Endothelial cell of umbilical vein (primary cell): ENCODE measurements around the gene MTPN. TPM values are rescaled to one million over a fixed set of nuclear protein-coding genes. Genes with fewer than 3 reads are reported as not detected.

Experiments used
- BruUV-seq: library from RNA; stranded (reverse); fragments of 400-500 nt; replicated peaks from 2 replicates; lab custom pipeline; 2021; lab: Mats Ljungman, UMichigan
- CTCF ChIA-PET: fragments of 300-600, 350-600 bp; sonication (Branson Sonifier 250); formaldehyde crosslinking; loops from one replicate; lab custom pipeline; 2021; ENCODE audit warnings: antibody characterized with exemption, inconsistent platforms; lab: Charles Lee
- POLR2A ChIA-PET: fragments of 300-600, 350-600 bp; sonication (Branson Sonifier 250); formaldehyde crosslinking; loops from one replicate; lab custom pipeline; 2021; ENCODE audit warnings: antibody characterized with exemption, inconsistent platforms; lab: Charles Lee
- DNase-seq: peaks from one replicate; pipeline ENCODE4 v3.0.0-alpha.2; 2011; ENCODE audit warnings: low read depth, low spot score
- FAIRE-seq: peaks from 2 replicates; lab custom pipeline; 2011; peaks lifted over from hg19 to GRCh38; lab: Jason Lieb, UNC
- H2AFZ ChIP-seq: 2 replicates; pipeline ENCODE4 v1.6.0; 2012; ENCODE audit warnings: low read depth, low read length, control low read depth, inconsistent platforms
- H3K27ac ChIP-seq: 2 replicates; pipeline ENCODE4 v1.5.1; 2011; ENCODE audit warnings: low read depth, mild to moderate bottlenecking, control low read depth, low read length, moderate library complexity; ENCODE audit not compliant: insufficient read depth
- H3K27me3 ChIP-seq, 2 experiments: 2 replicates each; pipeline versions ENCODE4 v1.6.0 to v1.6.1; 2011; ENCODE audit warnings: low read length in 2 of 2, mixed read lengths in 1 of 2; ENCODE audit not compliant: control insufficient read depth in 2 of 2, insufficient read depth in 2 of 2
- H3K36me3 ChIP-seq, 2 experiments: 2 replicates in 1 of 2; 3 replicates in 1 of 2; pipeline ENCODE4 v1.5.1; 2011; ENCODE audit warnings: low read length in 2 of 2, mild to moderate bottlenecking in 1 of 2, moderate library complexity in 1 of 2; ENCODE audit not compliant: control insufficient read depth in 2 of 2, insufficient read depth in 2 of 2; ENCODE audit errors: extremely low read depth in 1 of 2
- H3K4me1 ChIP-seq: 3 replicates; pipeline ENCODE4 v1.5.1; 2011; ENCODE audit warnings: mild to moderate bottlenecking, low read length; ENCODE audit not compliant: control insufficient read depth, insufficient read depth; ENCODE audit errors: extremely low read depth
- H3K4me2 ChIP-seq: 2 replicates; pipeline ENCODE4 v1.6.1; 2011; ENCODE audit warnings: low read length, control low read depth, mixed read lengths; ENCODE audit not compliant: insufficient read depth
- H3K4me3 ChIP-seq, 3 experiments: fragments of 200-600 bp in 1 of 3; sonication (generic), shearing (Covaris generic) in 1 of 3; replicated peaks in 1 of 3; 2 replicates each; pipeline ENCODE4 v1.5.1; 2011 to 2016; ENCODE audit warnings: control low read depth in 3 of 3, low read length in 3 of 3, mild to moderate bottlenecking in 2 of 3, inconsistent platforms in 1 of 3, low read depth in 1 of 3, moderate library complexity in 1 of 3; ENCODE audit not compliant: insufficient read depth in 1 of 3
- H3K79me2 ChIP-seq: 2 replicates; pipeline ENCODE4 v1.6.0; 2012; ENCODE audit warnings: low read length, inconsistent platforms; ENCODE audit not compliant: control insufficient read depth, insufficient read depth
- H3K9ac ChIP-seq: replicated peaks from 2 replicates; pipeline ENCODE3; 2011; ENCODE audit warnings: low read length, control low read depth; ENCODE audit not compliant: insufficient read depth; ENCODE audit errors: extremely low read depth
- H3K9me1 ChIP-seq: replicated peaks from 3 replicates; pipeline ENCODE4 v1.6.0; 2011; ENCODE audit warnings: mild to moderate bottlenecking, low read length; ENCODE audit not compliant: control insufficient read depth, insufficient read depth; ENCODE audit errors: extremely low read depth
- H3K9me3 ChIP-seq: replicated peaks from 2 replicates; pipeline ENCODE4 v1.5.1; 2012; ENCODE audit warnings: low read length, inconsistent platforms; ENCODE audit not compliant: control insufficient read depth, insufficient read depth
- H4K20me1 ChIP-seq: replicated peaks from 2 replicates; pipeline ENCODE3; 2011; ENCODE audit warnings: mild to moderate bottlenecking, low read length; ENCODE audit not compliant: control insufficient read depth, insufficient read depth; ENCODE audit errors: extremely low read depth
- CTCF ChIP-seq, 2 donors: IDR thresholded peaks; 1 replicate in 1 of 2; 2 replicates in 1 of 2; pipeline ENCODE4 v1.5.1; 2011; ENCODE audit warnings: low read length in 2 of 2, mild to moderate bottlenecking in 2 of 2, moderate library complexity in 2 of 2, control low read depth in 1 of 2, inconsistent platforms in 1 of 2, low read depth in 1 of 2; ENCODE audit not compliant: insufficient read depth in 1 of 2; ENCODE audit errors: extremely low read depth in 1 of 2
- EZH2 ChIP-seq: IDR thresholded peaks from 2 replicates; pipeline ENCODE4 v1.6.1; 2012; ENCODE audit warnings: borderline replicate concordance, low read depth, mild to moderate bottlenecking, moderate library complexity, low read length, inconsistent platforms; ENCODE audit not compliant: severe bottlenecking
- FOS ChIP-seq: IDR thresholded peaks from 2 replicates; pipeline ENCODE4 v1.6.1; 2011; ENCODE audit warnings: mild to moderate bottlenecking, low read length, moderate library complexity, borderline replicate concordance; ENCODE audit not compliant: insufficient read depth
- JUN ChIP-seq: IDR thresholded peaks from 2 replicates; pipeline ENCODE4 v1.6.1; 2011; ENCODE audit warnings: borderline replicate concordance, low read depth; ENCODE audit not compliant: insufficient read length, insufficient read depth
- MAX ChIP-seq: IDR thresholded peaks from 2 replicates; pipeline ENCODE4 v1.6.1; 2011; ENCODE audit not compliant: insufficient read depth, insufficient read length
- MYC ChIP-seq: IDR thresholded peaks from one replicate; pipeline ENCODE4 v1.6.1; 2011; ENCODE audit warnings: mild to moderate bottlenecking, low read depth, low read length
- POLR2A ChIP-seq: IDR thresholded peaks from 2 replicates; pipeline ENCODE4 v1.6.1; 2012; ENCODE audit warnings: low read depth, mild to moderate bottlenecking, control low read depth, low read length
- POLR2AphosphoS5 ChIP-seq: IDR thresholded peaks from 2 replicates; pipeline ENCODE4 v1.6.1; 2012; ENCODE audit warnings: low read depth, mild to moderate bottlenecking, control low read depth, low read length, moderate library complexity; ENCODE audit not compliant: insufficient read depth
- dilution Hi-C: fragments of 300-500 bp; cut with MboI; formaldehyde crosslinking; loops from one replicate; pipeline ENCODE4 v1.15.0; 2019; ENCODE audit warnings: low sequenced_read_pairs; ENCODE audit not compliant: extremely low pct_ligation_motif_present
- intact Hi-C: fragments of 100-400 bp; cut with micrococcal nuclease; formaldehyde crosslinking; loops from one replicate; pipeline ENCODE4 v1.10.0; 2022
- polyA plus RNA-seq, 4 experiments: library from polyadenylated mRNA; depleted of rRNA in 3 of 4; stranded (reverse) in 3 of 4; unstranded in 1 of 4; fragments of >200 nt; gene quantifications; 2 replicates each; pipeline versions ENCODE4 v1.2.1 to v1.2.3, GENCODE V29; 2011 to 2012; ENCODE audit warnings: missing spikeins in 1 of 4
- total RNA-seq: library from RNA; stranded (reverse); gene quantifications from 2 replicates; pipeline ENCODE4 v1.2.3, GENCODE V29; 2021

The MTPN gene
- total and polyA plus RNA-seq, 2 donors (not counting 3 experiments of a cell fraction or from before 2014, with no cell fraction given), result 58.1 to 174 TPM

- Histone ChIP-seq H3K9ac (no peak overlapping the region), H3K4me1 (no peaks in the 10 kb centered on the region), H3K27ac (no peak overlapping the region), H3K36me3 (no peaks in the 10 kb centered on the region), H4K20me1 (no peaks in the 10 kb centered on the region), H3K4me2 (no peak overlapping the region), H3K4me3 (no peak overlapping the region), H2AFZ (no peak overlapping the region), H3K79me2 (no peaks in the 10 kb centered on the region), H3K9me3 (no peaks in the 10 kb centered on the region), H3K9me1 (no peaks in the 10 kb centered on the region), H3K27me3 (no peaks in the 10 kb centered on the region)
- FAIRE-seq (no peak), DNase-seq (no peak)
- no peak for TF ChIP-seq MYC
- no peak for TF ChIP-seq FOS
- TF ChIP-seq MAX, result no peak
- TF ChIP-seq EZH2, result no peak
- no TSS peak for BruUV-seq
- ChIA-PET POLR2A (no interaction called here), CTCF (interaction anchor here (0.6 kb wide), 1 partner anchor 92 kb away, joined by 4 read pairs; no protein-coding TSS in a partner anchor)
- dilution Hi-C loops (no loop called here), intact Hi-C loops (no loop called here)
Measured at GRCh38 chr7:135918134-135918533, 59.0 kb downstream of the MTPN start.

- Histone ChIP-seq H3K79me2 (no peaks in the 10 kb centered on the region), H3K9me3 (no peaks in the 10 kb centered on the region), H3K36me3 (no peaks in the 10 kb centered on the region), H3K4me2 (no peak overlapping the region), H3K9me1 (no peaks in the 10 kb centered on the region), H3K27me3 (no peaks in the 10 kb centered on the region), H3K4me3 (no peak overlapping the region), H3K4me1 (no peaks in the 10 kb centered on the region), H2AFZ (no peak overlapping the region), H4K20me1 (no peaks in the 10 kb centered on the region), H3K27ac (no peak overlapping the region), H3K9ac (no peak overlapping the region)
- BruUV-seq, result no TSS peak
- dilution Hi-C loops, result no loop called here
- FAIRE-seq, result no peak
- POLR2A ChIA-PET, result no interaction called here
- intact Hi-C loops, result no loop called here
- DNase-seq, result no peak
- CTCF ChIA-PET, result no interaction called here
- TF ChIP-seq FOS (no peak), POLR2A (no peak), MYC (no peak), CTCF (IDR thresholded peaks at IDR 0.05; ENCODE audit: extremely low read depth in 1 of 2, insufficient read depth in 1 of 2, low read depth in 1 of 2, low read length in 2 of 2) (no peak), POLR2AphosphoS5 (no peak), EZH2 (no peak), JUN (no peak)
Measured at GRCh38 chr7:135917721-135918120, 59.4 kb downstream of the MTPN start.
